Measurements from ENCODE around the gene DRAXIN. TPM values are rescaled to one million over a fixed set of nuclear protein-coding genes. Genes with fewer than 3 reads are reported as not detected.

Gene DRAXIN
- total RNA-seq, 1 donor from 2014 or later = 0.05 TPM

DNA sequence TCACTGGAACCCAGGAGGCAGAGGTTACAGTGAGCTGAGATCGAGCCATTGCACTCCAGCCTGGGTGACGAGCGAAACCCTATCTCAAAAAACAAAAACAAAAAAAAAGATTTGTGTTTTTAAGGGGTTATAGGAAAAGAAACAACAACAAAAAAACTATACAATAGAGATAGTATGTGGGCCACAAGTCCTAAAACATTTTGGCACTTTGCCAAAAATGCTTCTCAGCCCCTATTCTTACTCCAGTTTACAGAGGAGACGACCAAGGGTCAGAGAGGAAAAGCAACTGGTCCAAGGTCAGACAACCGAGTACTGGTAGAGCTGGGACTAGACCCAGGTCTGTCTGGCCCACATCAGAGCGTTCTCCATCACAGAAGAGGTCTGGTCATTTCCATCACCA, 33.9 kb upstream of the DRAXIN start:
- peaks cover 20% of the 10 kb centered on the region for H3K4me1 ChIP-seq
- TF ChIP-seq, protein P1, sequence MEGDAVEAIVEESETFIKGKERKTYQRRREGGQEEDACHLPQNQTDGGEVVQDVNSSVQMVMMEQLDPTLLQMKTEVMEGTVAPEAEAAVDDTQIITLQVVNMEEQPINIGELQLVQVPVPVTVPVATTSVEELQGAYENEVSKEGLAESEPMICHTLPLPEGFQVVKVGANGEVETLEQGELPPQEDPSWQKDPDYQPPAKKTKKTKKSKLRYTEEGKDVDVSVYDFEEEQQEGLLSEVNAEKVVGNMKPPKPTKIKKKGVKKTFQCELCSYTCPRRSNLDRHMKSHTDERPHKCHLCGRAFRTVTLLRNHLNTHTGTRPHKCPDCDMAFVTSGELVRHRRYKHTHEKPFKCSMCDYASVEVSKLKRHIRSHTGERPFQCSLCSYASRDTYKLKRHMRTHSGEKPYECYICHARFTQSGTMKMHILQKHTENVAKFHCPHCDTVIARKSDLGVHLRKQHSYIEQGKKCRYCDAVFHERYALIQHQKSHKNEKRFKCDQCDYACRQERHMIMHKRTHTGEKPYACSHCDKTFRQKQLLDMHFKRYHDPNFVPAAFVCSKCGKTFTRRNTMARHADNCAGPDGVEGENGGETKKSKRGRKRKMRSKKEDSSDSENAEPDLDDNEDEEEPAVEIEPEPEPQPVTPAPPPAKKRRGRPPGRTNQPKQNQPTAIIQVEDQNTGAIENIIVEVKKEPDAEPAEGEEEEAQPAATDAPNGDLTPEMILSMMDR (IDR thresholded peaks at IDR 0.05; ENCODE audit: borderline replicate concordance) = no peak
- no peak overlapping the region for H3K27ac ChIP-seq (replicated peaks)
- intact Hi-C loops (cut with micrococcal nuclease) = loop anchor here (10.0 kb wide), 1 partner anchor 67 kb away; no protein-coding TSS in a partner anchor
- no peak for DNase-seq
- H3K36me3 ChIP-seq = peaks cover 39% of the 10 kb centered on the region
- no peak overlapping the region for H3K4me3 ChIP-seq
- no peaks in the 10 kb centered on the region for H3K9me3 ChIP-seq (replicated peaks)
- peaks cover 12% of the 10 kb centered on the region for H3K27me3 ChIP-seq (ENCODE audit: low read depth)

DNA sequence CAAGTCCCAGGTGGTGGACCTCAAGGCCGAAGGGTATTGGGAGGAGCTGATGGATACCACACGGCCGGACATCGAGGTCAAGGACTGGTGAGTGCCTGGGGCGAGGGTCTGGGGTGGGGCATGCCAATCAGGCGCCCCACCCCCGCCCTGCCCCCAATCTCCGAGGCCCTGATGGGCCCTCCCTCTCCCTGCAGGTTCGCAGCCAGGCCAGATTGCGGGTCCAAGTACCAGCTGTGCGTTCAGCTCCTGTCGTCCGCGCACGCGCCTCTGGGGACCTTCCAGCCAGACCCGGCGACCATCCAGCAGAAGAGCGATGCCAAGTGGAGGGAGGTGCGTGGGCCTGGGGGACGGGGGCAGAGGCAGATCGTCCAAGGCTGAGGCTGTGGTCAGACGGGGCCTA, 33.0 kb upstream of the DRAXIN start:
- Histone ChIP-seq H3K36me3 (peaks cover 39% of the 10 kb centered on the region), H3K4me3 (no peak overlapping the region), H3K27me3 (ENCODE audit: low read depth) (peaks cover 12% of the 10 kb centered on the region), H3K27ac (replicated peaks) (no peak overlapping the region), H3K9me3 (replicated peaks) (no peaks in the 10 kb centered on the region), H3K4me1 (peaks cover 22% of the 10 kb centered on the region)
- TF ChIP-seq, protein P1 (IDR thresholded peaks at IDR 0.05; ENCODE audit: borderline replicate concordance) = no peak
- no peak for DNase-seq
- intact Hi-C loops (cut with micrococcal nuclease) = loop anchor here (10.0 kb wide), 1 partner anchor 66 kb away; no protein-coding TSS in a partner anchor

DNA sequence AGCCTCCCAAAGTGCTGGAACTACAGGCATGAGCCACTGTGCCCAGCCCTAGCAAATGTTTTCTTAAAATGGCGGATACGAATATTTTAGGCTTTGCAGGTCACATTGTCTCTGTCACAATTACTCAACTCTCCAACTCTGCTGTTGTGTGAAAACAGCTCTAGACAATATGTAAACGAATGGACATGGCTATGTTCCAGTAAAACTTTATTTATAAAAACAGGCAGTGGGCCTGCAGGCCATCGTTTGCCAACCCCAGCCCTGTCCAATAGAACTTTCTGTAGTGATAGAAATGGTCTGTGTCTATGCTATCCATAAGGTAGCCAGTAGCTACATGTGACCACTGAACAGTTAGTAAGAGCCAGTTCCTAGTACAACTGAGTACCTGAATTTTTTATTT, 31.8 kb upstream of the DRAXIN start:
- DNase-seq = no peak
- peaks cover 39% of the 10 kb centered on the region for H3K36me3 ChIP-seq
- intact Hi-C loops (cut with micrococcal nuclease) = loop anchor here (10.0 kb wide), 1 partner anchor 65 kb away; no protein-coding TSS in a partner anchor
- peaks cover 23% of the 10 kb centered on the region for H3K4me1 ChIP-seq
- H3K9me3 ChIP-seq (replicated peaks) = no peaks in the 10 kb centered on the region
- TF ChIP-seq, protein P1 (IDR thresholded peaks at IDR 0.05; ENCODE audit: borderline replicate concordance) = no peak
- H3K27ac ChIP-seq (replicated peaks) = no peak overlapping the region
- H3K4me3 ChIP-seq = no peak overlapping the region
- H3K27me3 ChIP-seq (ENCODE audit: low read depth) = peaks cover 12% of the 10 kb centered on the region

DNA sequence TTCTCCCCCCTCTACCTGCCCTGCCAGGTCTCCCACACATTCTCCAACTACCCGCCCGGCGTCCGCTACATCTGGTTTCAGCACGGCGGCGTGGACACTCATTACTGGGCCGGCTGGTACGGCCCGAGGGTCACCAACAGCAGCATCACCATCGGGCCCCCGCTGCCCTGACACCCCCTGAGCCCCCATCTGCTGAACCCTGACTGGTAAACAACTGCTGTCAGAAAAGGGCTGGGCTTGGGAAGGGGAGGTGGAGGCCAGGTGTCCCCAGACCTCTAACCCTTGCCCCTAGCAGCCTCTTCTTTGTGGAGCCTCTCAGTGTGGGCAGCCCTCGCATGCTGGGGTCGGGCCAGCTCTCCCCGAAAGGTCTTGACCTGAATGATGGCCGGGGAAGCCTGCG, 30.4 kb upstream of the DRAXIN start:
- intact Hi-C loops (cut with micrococcal nuclease) = no loop called here
- no peak overlapping the region for H3K27ac ChIP-seq (replicated peaks)
- peaks cover 4% of the 10 kb centered on the region for H3K27me3 ChIP-seq (ENCODE audit: low read depth)
- H3K4me3 ChIP-seq = no peak overlapping the region
- peaks cover 39% of the 10 kb centered on the region for H3K36me3 ChIP-seq
- peaks cover 12% of the 10 kb centered on the region for H3K4me1 ChIP-seq
- no peak for DNase-seq
- TF ChIP-seq, protein P1 (IDR thresholded peaks at IDR 0.05; ENCODE audit: borderline replicate concordance) = no peak
- no peaks in the 10 kb centered on the region for H3K9me3 ChIP-seq (replicated peaks)

DNA sequence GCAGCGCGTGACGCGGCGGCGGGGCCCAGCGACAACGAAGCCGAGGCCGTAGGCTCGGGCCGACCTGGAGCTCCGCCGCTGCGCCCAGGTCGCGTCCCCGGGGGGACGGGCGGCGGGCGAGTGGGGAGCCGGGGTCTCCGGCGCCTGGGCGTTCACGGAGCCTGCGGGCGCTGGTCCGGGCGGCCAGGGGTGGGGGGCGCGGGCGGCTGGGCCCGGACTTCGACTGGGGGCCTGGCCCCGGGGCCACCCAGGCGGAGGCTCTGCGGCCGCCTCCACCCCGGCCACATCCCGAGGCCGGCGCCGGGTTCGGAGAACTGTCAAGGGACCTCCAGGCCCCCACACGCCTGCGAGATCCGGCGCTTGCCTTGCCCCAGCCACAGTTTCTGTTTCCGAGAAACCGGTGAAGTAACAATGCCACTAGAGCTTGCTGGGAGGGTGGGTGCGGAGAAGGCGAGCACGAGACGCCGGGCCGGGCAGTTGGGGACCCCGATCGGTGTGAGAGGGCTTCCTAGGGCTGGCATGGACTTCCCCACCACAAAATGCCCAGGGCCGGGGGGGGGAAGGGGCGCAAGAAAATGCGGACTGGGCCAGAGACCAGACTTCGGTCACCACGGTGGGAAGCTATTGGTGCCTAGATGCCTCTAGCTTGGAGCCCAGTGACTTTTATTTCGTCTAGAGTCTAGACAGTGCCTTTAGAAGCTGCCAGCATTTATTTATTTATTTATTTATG, 27.0 kb upstream of the DRAXIN start:
- Histone ChIP-seq H3K4me3 (peak overlapping the region; percentile 78), H3K4me1 (peaks cover 16% of the 10 kb centered on the region), H3K36me3 (peaks cover 22% of the 10 kb centered on the region), H3K27ac (replicated peaks) (peak overlapping the region; percentile 75), H3K27me3 (ENCODE audit: low read depth) (no peaks in the 10 kb centered on the region), H3K9me3 (replicated peaks) (no peaks in the 10 kb centered on the region)
- intact Hi-C loops (cut with micrococcal nuclease) = no loop called here
- TF ChIP-seq, protein P1 (IDR thresholded peaks at IDR 0.05; ENCODE audit: borderline replicate concordance) = peak; percentile 38
- DNase-seq = peak; percentile 35
